OCI-LY7 (cell line): Measurements from ENCODE around the gene PLD4. TPM values are rescaled to one million over a fixed set of nuclear protein-coding genes. Genes with fewer than 3 reads are reported as not detected.

Experiments
- BruUV-seq: library from RNA; stranded (reverse); fragments of 400-500 nt; replicated peaks from 2 replicates; lab custom pipeline; 2021; lab: Mats Ljungman, UMichigan
- CTCF ChIA-PET: fragments of 300-600 bp; sonication (Branson Sonifier 250); formaldehyde crosslinking; loops from one replicate; lab custom pipeline; 2022; ENCODE audit warnings: antibody characterized with exemption; ENCODE audit not compliant: unreplicated experiment; lab: Charles Lee
- POLR2A ChIA-PET: fragments of 300-600 bp; sonication (Branson Sonifier 250); formaldehyde crosslinking; loops from one replicate; lab custom pipeline; 2022; ENCODE audit warnings: antibody characterized with exemption; lab: Charles Lee
- DNase-seq: peaks from one replicate; pipeline ENCODE4 v3.0.0-alpha.2; 2015; ENCODE audit warnings: low spot score
- H2AFZ ChIP-seq: fragments of 200-600 bp; sonication (generic), shearing (Covaris generic); 2 replicates; pipeline ENCODE4 v1.6.1; 2014; ENCODE audit warnings: mild to moderate bottlenecking, antibody characterized with exemption, low read length, moderate library complexity
- H3K27ac ChIP-seq: fragments of 200-600 bp; sonication (generic); 2 replicates; pipeline ENCODE4 v1.5.1; 2014; ENCODE audit warnings: mixed run types, low read depth, mild to moderate bottlenecking, moderate library complexity, low read length, inconsistent platforms; ENCODE audit not compliant: poor library complexity, severe bottlenecking
- H3K36me3 ChIP-seq: fragments of 200-600 bp; sonication (generic); 2 replicates; pipeline ENCODE4 v1.6.1; 2014; ENCODE audit warnings: mild to moderate bottlenecking, antibody characterized with exemption, low read length, moderate library complexity, mixed read lengths; ENCODE audit not compliant: insufficient read depth
- H3K4me1 ChIP-seq: fragments of 200-600 bp; sonication (generic); 2 replicates; pipeline ENCODE4 v1.5.1; 2014; ENCODE audit warnings: mild to moderate bottlenecking, low read length; ENCODE audit not compliant: insufficient read depth, poor library complexity, severe bottlenecking
- H3K4me2 ChIP-seq: fragments of 200-600 bp; sonication (generic); 2 replicates; pipeline ENCODE4 v1.6.1; 2014; ENCODE audit warnings: mild to moderate bottlenecking, low read length
- H3K4me3 ChIP-seq: fragments of 200-600 bp; sonication (generic); 2 replicates; pipeline ENCODE4 v1.5.1; 2014; ENCODE audit warnings: mild to moderate bottlenecking, low read depth, low read length; ENCODE audit not compliant: poor library complexity, severe bottlenecking
- H3K79me2 ChIP-seq: fragments of 200-600 bp; sonication (generic); 2 replicates; pipeline ENCODE4 v1.6.1; 2016; ENCODE audit warnings: low read depth, mild to moderate bottlenecking, low read length, moderate library complexity, mixed read lengths; ENCODE audit not compliant: insufficient read depth
- H3K9me2 ChIP-seq: fragments of 200-600 bp; sonication (generic); 2 replicates; pipeline ENCODE4 v1.6.1; 2016; ENCODE audit warnings: mild to moderate bottlenecking, low read length, mixed read lengths; ENCODE audit not compliant: insufficient read depth
- H3K9me3 ChIP-seq: fragments of 200-600 bp; sonication (generic); 2 replicates; pipeline ENCODE4 v1.6.1; 2014; ENCODE audit warnings: mild to moderate bottlenecking, mixed run types, low read length, mixed read lengths
- H4K20me1 ChIP-seq: fragments of 200-600 bp; sonication (generic); 2 replicates; pipeline ENCODE4 v1.6.1; 2014; ENCODE audit warnings: mild to moderate bottlenecking, antibody characterized with exemption, low read length, moderate library complexity, mixed read lengths; ENCODE audit not compliant: insufficient read depth
- CTCF ChIP-seq: fragments of 200-600 bp; sonication (generic); conservative IDR thresholded peaks from 2 replicates; pipeline ENCODE4 v1.5.1; 2014; ENCODE audit warnings: mild to moderate bottlenecking, antibody characterized with exemption, low read length, moderate library complexity, mixed read lengths
- EZH2phosphoT487 ChIP-seq: fragments of 200-600 bp; sonication (generic); IDR thresholded peaks from 2 replicates; pipeline ENCODE4 v1.6.1; 2018; ENCODE audit warnings: low read depth, borderline replicate concordance, mild to moderate bottlenecking, mixed run types, antibody characterized with exemption, low read length, moderate library complexity, mixed read lengths
- intact Hi-C: fragments of 100-400 bp; cut with micrococcal nuclease; formaldehyde crosslinking; loops from one replicate; pipeline ENCODE4 v1.10.0; 2022; ENCODE audit not compliant: unreplicated experiment
- total RNA-seq, 2 experiments: library from RNA; depleted of rRNA in 1 of 2; stranded (reverse); fragments of >200 nt in 1 of 2; shearing (Covaris generic) in 1 of 2; gene quantifications; 2 replicates each; pipeline ENCODE4 v1.2.3, GENCODE V29; 2014 to 2022

The PLD4 gene
- total RNA-seq, 2 experiments from 2014 or later, result 0.66 to 5.1 TPM

- H3K27ac ChIP-seq, result no peak overlapping the region
- DNase-seq, result no peak
- ChIA-PET CTCF (no interaction called here), POLR2A (interaction anchor here (0.5 kb wide), 1 partner anchor 9 kb away, joined by 3 read pairs; no protein-coding TSS in a partner anchor)
- H3K36me3 ChIP-seq, result no peaks in the 10 kb centered on the region
- no peak overlapping the region for H3K4me2 ChIP-seq
- H4K20me1 ChIP-seq, result no peaks in the 10 kb centered on the region
- no peak overlapping the region for H2AFZ ChIP-seq
- no peaks in the 10 kb centered on the region for H3K9me2 ChIP-seq
- peaks cover 3% of the 10 kb centered on the region for H3K4me1 ChIP-seq
- H3K9me3 ChIP-seq, result no peaks in the 10 kb centered on the region
- H3K4me3 ChIP-seq, result no peak overlapping the region
- H3K79me2 ChIP-seq, result no peaks in the 10 kb centered on the region
- TF ChIP-seq EZH2phosphoT487, result no peak
- no peak for TF ChIP-seq CTCF
- BruUV-seq, result no TSS peak
- intact Hi-C loops, result no loop called here
These were observed 58.0 kb downstream of the PLD4 start for GRCh38 chr14:104982548-104983230.

Other genes with a start within 250 kb of the PLD4 start
- gene INF2, start 235.3 kb upstream of the PLD4 start, total RNA-seq (2014; rRNA removed; shearing (Covaris generic)), result 32.7 and 39.4 TPM in 2 replicates
- 43.4 and 51.6 TPM in 2 replicates for gene INF2, start 235.3 kb upstream of the PLD4 start, total RNA-seq (2022)
- not detected in 2 replicates for gene ADSS1, start 200.7 kb upstream of the PLD4 start, total RNA-seq (2014; rRNA removed; shearing (Covaris generic))
- 2.1 and 2.8 TPM in 2 replicates for gene ADSS1, start 200.7 kb upstream of the PLD4 start, total RNA-seq (2022)
- 215 and 244 TPM in 2 replicates for gene SIVA1, start 171.7 kb upstream of the PLD4 start, total RNA-seq (2014; rRNA removed; shearing (Covaris generic))
- gene SIVA1, start 171.7 kb upstream of the PLD4 start, total RNA-seq (2022), result 88.3 and 111 TPM in 2 replicates
- gene AKT1, start 129.1 kb upstream of the PLD4 start, total RNA-seq (2014; rRNA removed; shearing (Covaris generic)), result 75.4 and 83.0 TPM in 2 replicates
- 108 and 109 TPM in 2 replicates for gene AKT1, start 129.1 kb upstream of the PLD4 start, total RNA-seq (2022)
- gene ZBTB42, start 123.8 kb upstream of the PLD4 start, total RNA-seq (2014; rRNA removed; shearing (Covaris generic)), result 0.98 and 2.4 TPM in 2 replicates
- gene ZBTB42, start 123.8 kb upstream of the PLD4 start, total RNA-seq (2022), result 1.9 and 2.4 TPM in 2 replicates
- gene CEP170B, start 59.6 kb upstream of the PLD4 start, total RNA-seq (2014; rRNA removed; shearing (Covaris generic)), result 0.16 TPM in 1 of 2 replicates, not detected in the other
- gene CEP170B, start 59.6 kb upstream of the PLD4 start, total RNA-seq (2022), result 0.09 and 0.10 TPM in 2 replicates
- gene AHNAK2, start 53.5 kb downstream of the PLD4 start, total RNA-seq (2014; rRNA removed; shearing (Covaris generic)), result 0.21 TPM in 1 of 2 replicates, not detected in the other
- 0.09 and 0.61 TPM in 2 replicates for gene AHNAK2, start 53.5 kb downstream of the PLD4 start, total RNA-seq (2022)
- gene CLBA1, start 60.9 kb downstream of the PLD4 start, total RNA-seq (2014; rRNA removed; shearing (Covaris generic)), result 0.08 and 0.82 TPM in 2 replicates
- gene CLBA1, start 60.9 kb downstream of the PLD4 start, total RNA-seq (2022), result 1.2 TPM in 1 of 2 replicates, not detected in the other
- gene CDCA4, start 96.2 kb downstream of the PLD4 start, total RNA-seq (2014; rRNA removed; shearing (Covaris generic)), result 109 and 110 TPM in 2 replicates
- 74.0 and 79.5 TPM in 2 replicates for gene CDCA4, start 96.2 kb downstream of the PLD4 start, total RNA-seq (2022)
- 0.10 and 1.0 TPM in 2 replicates for gene GPR132, start 140.6 kb downstream of the PLD4 start, total RNA-seq (2014; rRNA removed; shearing (Covaris generic))
- 1.9 and 3.0 TPM in 2 replicates for gene GPR132, start 140.6 kb downstream of the PLD4 start, total RNA-seq (2022)
- 4.0 and 5.0 TPM in 2 replicates for gene JAG2, start 243.9 kb downstream of the PLD4 start, total RNA-seq (2014; rRNA removed; shearing (Covaris generic))
- gene JAG2, start 243.9 kb downstream of the PLD4 start, total RNA-seq (2022), result 6.0 and 6.5 TPM in 2 replicates